GM21737 (cell line): ENCODE measurements around the gene YAE1.

ENCODE experiments used
- ATAC-seq: cut with Tn5 transposase; IDR thresholded peaks from one replicate; pipeline ENCODE4 v1.9.1; 2021; ENCODE audit warnings: mild to moderate bottlenecking, moderate library complexity; ENCODE audit not compliant: unreplicated experiment

Gene YAE1

GRCh38 chr7:39554583-39555165 is 11.5 kb upstream of the YAE1 start:
- ATAC-seq, result no peak

GRCh38 chr7:39557222-39557621 is 9.0 kb upstream of the YAE1 start:
- no peak for ATAC-seq

GRCh38 chr7:39557911-39558310 is 8.3 kb upstream of the YAE1 start:
- ATAC-seq, result no peak

GRCh38 chr7:39560408-39560807 is 5.8 kb upstream of the YAE1 start:
- no peak for ATAC-seq

- no peak for ATAC-seq
These were observed 5.2 kb upstream of the YAE1 start for GRCh38 chr7:39560997-39561396.

- no peak for ATAC-seq
These were observed 666 bp upstream of the YAE1 start for GRCh38 chr7:39565538-39565937.

- ATAC-seq, result no peak
These were observed 1.1 kb downstream of the YAE1 start for GRCh38 chr7:39567294-39567693.

GRCh38 chr7:39574673-39575349 is 8.6 kb downstream of the YAE1 start:
- ATAC-seq, result no peak

GRCh38 chr7:39577229-39577874 is 11.1 kb downstream of the YAE1 start:
- ATAC-seq, result no peak

- peak; percentile 84 for ATAC-seq
These were observed 14.1 kb downstream of the YAE1 start for GRCh38 chr7:39580149-39580874.

GRCh38 chr7:39582536-39582935 is 16.3 kb downstream of the YAE1 start:
- ATAC-seq, result no peak

- no peak for ATAC-seq
These were observed 17.3 kb downstream of the YAE1 start for GRCh38 chr7:39583539-39583938.

- no peak for ATAC-seq
These were observed 21.2 kb downstream of the YAE1 start for GRCh38 chr7:39587393-39587792.

GRCh38 chr7:39588416-39588815 is 22.2 kb downstream of the YAE1 start:
- no peak for ATAC-seq

GRCh38 chr7:39589323-39590111 is 23.3 kb downstream of the YAE1 start:
- ATAC-seq, result peak; percentile 90

GRCh38 chr7:39592586-39592985 is 26.4 kb downstream of the YAE1 start:
- no peak for ATAC-seq

GRCh38 chr7:39594988-39595620 is 28.9 kb downstream of the YAE1 start:
- no peak for ATAC-seq

- no peak for ATAC-seq
These were observed 36.1 kb downstream of the YAE1 start for GRCh38 chr7:39602351-39602750.

- ATAC-seq, result no peak
These were observed 37.7 kb downstream of the YAE1 start for GRCh38 chr7:39603924-39604323.

- ATAC-seq, result no peak
These were observed 38.9 kb downstream of the YAE1 start for GRCh38 chr7:39605087-39605486.
